IPS DF 6.9 (cell line): Measurements from ENCODE around the gene CD300LB.
"Not testable (repeated sequence)": the region's sequence is repeated elsewhere in the genome, so short reads cannot be mapped to it uniquely, and the experiment has no call there.

ENCODE experiments used
- DNase-seq: peaks from one replicate; pipeline ENCODE4 v3.0.0-alpha.2; 2013; ENCODE audit warnings: low read depth, low spot score
- H3K27ac ChIP-seq: one replicate; pipeline ENCODE4 v1.5.1; 2013; ENCODE audit warnings: low read length, control low read depth
- H3K27me3 ChIP-seq: 2 replicates; pipeline ENCODE4 v1.6.1; 2013; ENCODE audit warnings: mild to moderate bottlenecking, low read length; ENCODE audit not compliant: control insufficient read depth, insufficient read depth
- H3K36me3 ChIP-seq: 2 replicates; pipeline ENCODE4 v1.6.1; 2013; ENCODE audit warnings: low read length; ENCODE audit not compliant: control insufficient read depth, insufficient read depth
- H3K4me1 ChIP-seq: 2 replicates; pipeline ENCODE4 v1.6.1; 2013; ENCODE audit warnings: low read length; ENCODE audit not compliant: control insufficient read depth, insufficient read depth
- H3K4me3 ChIP-seq: 2 replicates; pipeline ENCODE4 v1.5.1; 2013; ENCODE audit warnings: mild to moderate bottlenecking, low read length
- H3K9me3 ChIP-seq: 2 replicates; pipeline ENCODE4 v1.6.1; 2013; ENCODE audit warnings: low read length, inconsistent platforms; ENCODE audit not compliant: control insufficient read depth, insufficient read depth
- WGBS: extraction: QIAGEN DNeasy Blood & Tissue Kit; methylation state at CpG from one replicate; pipeline ENCODE4 v1.1.7; 2013; ENCODE audit warnings: mixed read lengths, missing lambda C conversion rate; ENCODE audit not compliant: insufficient read length, insufficient coverage; 5-methylcytosine and 5-hydroxymethylcytosine counted together

Gene CD300LB

GRCh38 chr17:74531231-74531761, at the start of gene CD300LB:
TSS of gene CD300LB (minus strand) at chr17:74531475. CDS start at chr17:74531350, 125 bp downstream.
- Histone ChIP-seq H3K36me3 (no peaks in the 10 kb centered on the region), H3K4me3 (no peak within 1 kb of the TSS), H3K27ac (no peak within 1 kb of the TSS), H3K27me3 (no peaks in the 10 kb centered on the region), H3K9me3 (no peaks in the 10 kb centered on the region), H3K4me1 (peaks cover 1% of the 10 kb centered on the region)
- no peak for DNase-seq
- no CpG with 5 or more reads among the region's 10 CpGs for WGBS

- H3K27ac ChIP-seq, result no peak overlapping the region
- no CpG with 5 or more reads among the region's 7 CpGs for WGBS
- DNase-seq, result no peak
These were observed 48.6 kb upstream of the CD300LB start for GRCh38 chr17:74579900-74580299.

GRCh38 chr17:74578979-74579378, 47.7 kb upstream of the CD300LB start:
- Histone ChIP-seq H3K27me3 (no peaks in the 10 kb centered on the region), H3K9me3 (no peaks in the 10 kb centered on the region)
- no peak for DNase-seq

More at GRCh38 chr17:74579900-74580299, 48.6 kb upstream of the CD300LB start:
- Histone ChIP-seq H3K9me3 (no peaks in the 10 kb centered on the region), H3K4me1 (no peaks in the 10 kb centered on the region), H3K36me3 (no peaks in the 10 kb centered on the region), H3K4me3 (no peak overlapping the region), H3K27me3 (no peaks in the 10 kb centered on the region)

GRCh38 chr17:74574489-74575142, 43.3 kb upstream of the CD300LB start:
- no CpG with 5 or more reads among the region's 5 CpGs for WGBS
- H3K36me3 ChIP-seq, result no peaks in the 10 kb centered on the region
- no peak for DNase-seq
- H3K9me3 ChIP-seq, result no peaks in the 10 kb centered on the region
- H3K27me3 ChIP-seq, result no peaks in the 10 kb centered on the region
- H3K27ac ChIP-seq, result no peak overlapping the region
- no peak overlapping the region for H3K4me3 ChIP-seq
- H3K4me1 ChIP-seq, result no peaks in the 10 kb centered on the region

More at GRCh38 chr17:74578979-74579378, 47.7 kb upstream of the CD300LB start:
- Histone ChIP-seq H3K36me3 (no peaks in the 10 kb centered on the region), H3K4me1 (no peaks in the 10 kb centered on the region), H3K4me3 (no peak overlapping the region), H3K27ac (no peak overlapping the region)
- WGBS, result no CpG with 5 or more reads among the region's 9 CpGs

GRCh38 chr17:74573635-74574034, 42.4 kb upstream of the CD300LB start:
- H3K4me3 ChIP-seq, H3K27me3 ChIP-seq, H3K4me1 ChIP-seq, H3K27ac ChIP-seq, H3K9me3 ChIP-seq, DNase-seq, H3K36me3 ChIP-seq: not testable (repeated sequence)

GRCh38 chr17:74573169-74573568, 41.9 kb upstream of the CD300LB start:
- H3K36me3 ChIP-seq, result no peaks in the 10 kb centered on the region
- no peak overlapping the region for H3K4me3 ChIP-seq
- H3K9me3 ChIP-seq, result no peaks in the 10 kb centered on the region
- DNase-seq, result no peak
- no peak overlapping the region for H3K27ac ChIP-seq
- H3K4me1 ChIP-seq, result no peaks in the 10 kb centered on the region
- no CpG with 5 or more reads among the region's 3 CpGs for WGBS
- H3K27me3 ChIP-seq, result no peaks in the 10 kb centered on the region

GRCh38 chr17:74571621-74572270, 40.5 kb upstream of the CD300LB start:
- Histone ChIP-seq H3K4me3 (no peak overlapping the region), H3K9me3 (no peaks in the 10 kb centered on the region), H3K4me1 (no peaks in the 10 kb centered on the region), H3K27ac (no peak overlapping the region), H3K27me3 (no peaks in the 10 kb centered on the region), H3K36me3 (no peaks in the 10 kb centered on the region)
- DNase-seq, result no peak
- no CpG with 5 or more reads among the region's 4 CpGs for WGBS

- Histone ChIP-seq H3K4me1 (no peaks in the 10 kb centered on the region), H3K9me3 (no peaks in the 10 kb centered on the region), H3K4me3 (no peak overlapping the region), H3K27ac (no peak overlapping the region), H3K27me3 (no peaks in the 10 kb centered on the region), H3K36me3 (no peaks in the 10 kb centered on the region)
- 100% methylated on average over 5 of the region's 32 CpGs for WGBS
- no peak for DNase-seq
These were observed 38.0 kb upstream of the CD300LB start for GRCh38 chr17:74569020-74570003.

GRCh38 chr17:74568106-74568873, 37.0 kb upstream of the CD300LB start:
- no peaks in the 10 kb centered on the region for H3K9me3 ChIP-seq
- H3K4me3 ChIP-seq, result no peak overlapping the region
- H3K27me3 ChIP-seq, result no peaks in the 10 kb centered on the region
- DNase-seq, result no peak
- H3K36me3 ChIP-seq, result no peaks in the 10 kb centered on the region
- no peaks in the 10 kb centered on the region for H3K4me1 ChIP-seq
- 100% methylated on average over 2 of the region's 4 CpGs for WGBS
- H3K27ac ChIP-seq, result no peak overlapping the region
